Midbrain (tissue), 1 donor: ENCODE data around the gene AQP10.
"Not testable (repeated sequence)": the region's sequence is repeated elsewhere in the genome, so short reads cannot be mapped to it uniquely, and the experiment has no call there.

Experiments
- DNase-seq: peaks from one replicate; lab custom pipeline; 2025; lab: John Stamatoyannopoulos, UW

Gene AQP10

GRCh38 chr1:154320882-154321608, at the start of gene AQP10:
TSS of gene AQP10 (plus strand) at chr1:154321093. CDS start at chr1:154321156, 63 bp downstream.
- no peak for DNase-seq

DNA sequence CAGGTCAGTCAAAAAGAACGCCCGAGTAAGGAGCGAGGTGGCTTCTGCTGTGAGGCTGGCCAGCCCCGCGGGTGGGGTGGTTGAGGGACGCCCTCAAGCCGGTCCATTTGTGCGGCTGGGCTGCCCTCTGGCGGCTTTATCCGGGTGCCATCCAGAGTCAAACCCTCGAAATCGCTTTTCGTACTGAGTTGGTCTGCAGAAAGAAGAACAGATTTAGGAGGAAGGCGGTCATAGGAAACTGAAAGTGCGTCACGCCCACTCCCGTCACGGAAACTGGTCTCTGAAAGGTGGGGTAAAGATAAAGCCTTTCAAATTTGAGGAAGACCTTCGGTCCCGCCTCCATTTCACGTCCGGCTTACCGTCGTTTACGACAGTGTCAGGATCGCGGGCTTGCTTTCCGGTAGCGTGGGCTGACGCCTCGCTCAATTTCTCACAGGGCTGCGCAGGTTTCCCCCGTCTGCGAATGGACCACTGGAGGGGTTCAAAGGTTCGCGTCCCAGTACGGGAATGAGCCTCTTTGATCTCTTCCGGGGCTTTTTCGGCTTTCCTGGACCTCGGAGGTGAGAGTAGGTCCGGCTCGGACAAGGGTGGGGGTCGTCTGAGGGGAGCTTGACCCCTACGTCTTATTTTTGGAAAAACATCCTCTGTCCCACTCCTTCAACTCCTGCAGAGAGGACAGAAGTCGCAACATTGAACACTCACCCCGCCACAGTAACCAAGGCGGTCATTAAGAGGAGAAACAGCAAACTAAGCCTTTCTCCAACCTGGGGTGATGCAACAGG, 48.5 kb upstream of the AQP10 start, which contains the start of gene HAX1:
Gene HAX1, plus strand, starts transcription at position 413 of the 782 bp plus-strand sequence. Its CDS starts 95 bp downstream, at position 508.
- peak; percentile 92 for DNase-seq

GRCh38 chr1:154272999-154273563, 47.8 kb upstream of the AQP10 start:
- DNase-seq, result no peak

DNA sequence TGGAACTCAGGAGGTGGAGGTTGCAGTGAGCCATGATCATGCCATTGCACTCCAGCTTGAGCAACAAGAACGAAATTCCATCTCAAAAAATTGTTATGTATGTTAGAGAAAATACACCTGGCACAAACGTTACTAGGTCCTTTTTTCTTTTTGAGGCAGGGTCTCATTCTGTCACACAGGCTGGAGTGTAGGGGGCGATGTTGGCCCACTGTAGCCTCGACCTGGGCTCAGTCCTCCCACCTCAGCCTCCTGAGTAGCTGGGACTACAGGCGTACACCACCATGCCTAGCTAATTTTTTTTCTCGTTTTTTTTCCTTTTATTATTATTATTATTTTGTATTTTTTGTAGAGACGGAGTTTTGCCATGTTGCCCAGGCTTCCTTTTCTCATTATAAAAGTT, 44.1 kb upstream of the AQP10 start:
- no peak for DNase-seq

- DNase-seq, result not testable (repeated sequence)
Measured at GRCh38 chr1:154287591-154287990, 33.3 kb upstream of the AQP10 start.

DNA sequence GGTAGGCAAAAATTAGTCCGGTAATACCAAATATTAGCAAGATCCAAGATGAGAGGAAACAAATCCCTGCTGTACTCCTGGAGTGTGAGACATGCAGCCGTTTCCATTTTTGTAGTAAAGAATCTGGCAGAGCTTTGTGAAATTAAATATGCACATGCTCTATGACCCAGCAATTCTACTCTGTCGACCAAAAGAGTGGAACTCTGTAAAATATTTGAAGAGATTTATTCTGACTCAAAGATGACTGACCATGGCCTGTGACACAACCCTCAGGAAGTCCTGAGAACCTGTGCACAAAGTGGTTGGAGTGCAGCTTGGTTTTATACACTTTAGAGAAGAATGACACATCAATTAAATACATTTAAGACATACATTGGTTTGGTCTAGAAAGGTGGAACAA, 32.2 kb upstream of the AQP10 start:
- DNase-seq, result no peak

DNA sequence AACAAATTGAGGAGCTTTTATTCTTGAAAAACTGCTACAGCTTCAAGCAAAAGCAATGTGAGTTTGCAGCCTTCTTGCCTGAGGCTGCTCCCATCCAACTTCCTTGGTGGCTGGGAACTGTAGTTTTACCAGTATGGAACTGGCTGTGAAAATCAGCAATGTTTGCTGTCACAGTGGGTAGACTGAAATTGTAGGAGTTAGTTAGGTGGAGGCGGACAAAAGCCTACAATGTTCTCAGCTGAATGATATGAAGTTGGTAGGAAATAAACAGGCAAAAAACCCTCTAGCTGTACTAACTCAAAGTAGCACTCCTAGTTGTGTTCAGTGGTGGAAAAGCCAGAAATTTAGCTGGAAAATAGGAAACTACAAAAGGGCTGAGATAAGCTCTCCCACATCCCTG, 30.0 kb upstream of the AQP10 start:
- no peak for DNase-seq

GRCh38 chr1:154295408-154296235, 25.3 kb upstream of the AQP10 start:
- no peak for DNase-seq

GRCh38 chr1:154301582-154301981, 19.3 kb upstream of the AQP10 start:
- no peak for DNase-seq

DNA sequence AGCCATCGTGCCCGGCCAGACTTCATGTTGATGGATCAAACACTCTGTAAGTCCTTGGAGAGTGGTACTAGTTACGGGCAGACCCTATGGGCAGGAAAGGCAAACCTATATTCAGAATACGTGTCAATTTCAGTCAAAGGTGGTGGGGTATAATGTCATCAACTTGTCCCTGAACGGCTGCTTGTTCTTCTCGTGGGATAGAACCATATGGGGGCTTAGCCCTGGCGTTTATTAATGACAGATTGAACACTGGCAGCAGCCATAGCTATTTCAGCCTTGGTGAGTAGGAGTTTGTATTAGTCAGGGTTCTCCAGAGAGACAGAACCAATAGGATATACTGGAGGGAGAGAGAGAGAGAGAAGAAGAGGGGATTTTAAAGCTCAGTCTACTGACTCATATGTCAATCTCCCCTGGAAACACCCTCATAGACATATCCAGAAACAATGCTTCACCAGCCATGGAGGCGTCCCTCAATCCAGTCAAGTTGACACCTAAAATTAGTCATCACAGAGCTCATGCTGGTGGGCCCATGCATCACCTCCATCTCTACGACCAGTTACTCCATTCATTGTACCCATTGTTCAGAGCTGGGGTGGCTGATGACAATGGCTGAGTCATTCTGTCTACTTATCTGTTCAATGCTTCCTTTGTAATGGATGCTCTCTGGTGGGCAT, 16.1 kb upstream of the AQP10 start:
- no peak for DNase-seq

- no peak for DNase-seq
Measured at GRCh38 chr1:154306151-154306550, 14.7 kb upstream of the AQP10 start.

DNA sequence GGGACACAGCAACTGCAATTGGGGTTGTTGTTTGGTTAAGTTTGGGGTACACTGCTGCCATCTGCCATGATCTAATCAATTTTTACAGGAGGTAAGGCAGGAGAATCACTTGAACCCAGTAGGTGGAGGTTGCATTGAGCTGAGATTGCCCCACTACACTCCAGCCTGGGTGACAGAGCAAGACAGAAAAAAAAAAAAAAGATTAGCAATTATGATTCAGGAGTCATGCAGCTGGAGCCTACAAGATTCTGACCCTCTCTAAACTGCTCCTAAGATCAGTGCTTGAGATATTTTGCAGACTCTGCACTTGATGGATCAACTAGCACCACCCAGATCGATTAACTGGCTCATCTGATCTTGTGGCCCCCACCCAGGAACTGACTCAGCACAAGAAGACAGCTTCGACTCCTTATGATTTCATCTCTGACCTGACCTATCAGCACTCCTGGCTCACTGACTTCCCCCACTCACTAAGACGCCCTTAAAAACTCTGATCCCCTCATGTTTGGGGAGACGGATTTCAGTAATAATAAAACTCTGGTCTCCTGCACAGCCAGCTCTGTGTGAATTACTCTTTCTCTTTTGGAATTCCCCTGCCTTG, 13.1 kb upstream of the AQP10 start:
- not testable (repeated sequence) for DNase-seq

- DNase-seq, result not testable (repeated sequence)
Measured at GRCh38 chr1:154309136-154309535, 11.8 kb upstream of the AQP10 start.

DNA sequence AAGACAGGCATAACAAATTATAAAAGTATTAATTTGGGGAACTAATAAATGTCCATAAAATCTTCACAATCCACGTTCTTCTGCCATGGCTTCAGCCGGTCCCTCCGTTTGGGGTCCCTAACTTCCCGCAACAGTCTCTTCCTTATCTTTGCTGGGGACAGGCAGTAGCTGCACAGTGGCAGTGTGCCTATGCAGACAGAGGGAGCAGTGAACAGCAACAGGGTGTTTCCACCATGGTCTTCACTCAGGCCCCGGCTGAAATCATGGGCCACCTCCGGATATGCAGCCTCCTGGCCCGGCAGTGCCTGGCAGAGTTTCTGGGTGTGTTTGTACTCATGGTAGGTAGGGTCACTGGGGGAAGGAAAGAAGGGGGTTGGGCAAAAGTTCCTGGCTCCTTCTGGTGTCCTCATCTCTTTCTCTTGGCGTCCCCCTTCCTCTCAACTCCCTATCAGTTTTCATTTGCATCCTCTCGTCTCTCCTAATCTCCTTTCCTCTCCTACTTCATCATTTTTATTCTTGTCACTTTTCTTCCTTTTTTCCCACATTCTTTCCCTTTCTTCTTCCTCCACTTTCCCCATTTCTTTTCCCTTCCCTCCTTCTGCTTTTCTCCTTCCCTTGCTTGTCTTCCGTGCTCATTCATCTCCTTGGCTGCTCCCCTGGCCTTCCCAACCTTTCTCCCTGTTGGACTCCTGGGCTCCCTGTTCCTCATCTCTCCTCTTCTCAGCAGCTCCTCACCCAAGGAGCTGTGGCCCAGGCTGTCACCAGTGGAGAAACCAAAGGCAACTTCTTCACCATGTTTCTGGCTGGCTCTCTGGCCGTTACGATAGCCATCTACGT, 8.4 kb upstream of the AQP10 start:
- not testable (repeated sequence) for DNase-seq

GRCh38 chr1:154313066-154313356, 7.9 kb upstream of the AQP10 start:
- DNase-seq, result no peak

DNA sequence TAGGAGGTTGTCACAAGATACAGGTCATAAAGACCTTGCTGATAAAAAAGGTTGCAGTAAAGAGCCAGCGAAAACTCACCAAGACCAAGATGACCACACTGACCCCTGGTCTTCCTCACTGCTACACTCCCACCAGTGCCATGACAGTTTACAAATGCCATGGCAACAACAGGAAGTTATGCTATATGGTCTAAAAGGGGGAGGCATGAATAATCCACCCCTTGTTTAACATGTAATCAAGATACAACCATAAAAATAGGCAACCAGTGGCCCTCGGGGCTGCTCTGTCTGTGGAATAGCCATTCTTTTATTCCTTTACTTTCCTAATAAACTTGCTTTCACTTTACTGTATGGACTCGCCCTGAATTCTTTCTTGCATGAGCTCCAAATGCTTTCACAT, 6.7 kb upstream of the AQP10 start:
- not testable (repeated sequence) for DNase-seq

DNA sequence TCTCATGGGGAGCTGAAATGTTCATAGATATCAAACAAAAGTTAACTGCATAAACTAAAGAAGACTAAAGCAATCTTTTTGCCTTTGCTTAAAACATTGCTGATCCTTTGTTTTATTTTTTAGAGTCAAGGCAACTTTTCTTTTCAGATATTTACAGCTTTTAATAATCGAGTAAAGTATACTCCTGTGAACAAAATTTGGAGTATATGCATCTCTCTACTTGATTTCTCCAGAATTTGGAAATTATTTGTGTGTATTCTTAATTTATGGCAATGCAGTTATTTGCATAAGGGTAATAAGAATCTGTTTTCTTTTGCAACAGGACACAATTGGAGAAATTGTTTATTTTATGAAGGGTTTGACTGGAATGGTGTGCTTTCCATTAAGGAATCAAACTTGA, 4.2 kb upstream of the AQP10 start:
- no peak for DNase-seq

DNA sequence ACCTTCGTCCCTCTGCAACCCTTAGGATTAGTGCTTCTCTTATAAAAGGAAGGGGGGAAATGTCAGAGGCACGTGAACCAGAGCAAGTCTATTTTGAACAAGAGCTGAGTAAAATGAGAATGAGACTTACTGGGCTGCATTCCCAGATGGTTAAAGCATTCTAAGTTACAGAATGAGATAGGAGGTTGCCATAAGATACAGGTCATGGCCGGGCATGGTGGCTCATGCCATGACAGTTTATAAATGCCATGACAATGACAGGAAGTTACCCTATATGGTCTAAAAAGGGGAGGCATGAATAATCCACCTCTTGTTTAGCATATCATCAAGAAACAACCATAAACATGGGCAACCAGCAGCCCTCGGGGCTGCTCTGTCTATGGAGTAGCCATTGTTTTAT, 2.5 kb upstream of the AQP10 start:
- DNase-seq, result no peak

DNA sequence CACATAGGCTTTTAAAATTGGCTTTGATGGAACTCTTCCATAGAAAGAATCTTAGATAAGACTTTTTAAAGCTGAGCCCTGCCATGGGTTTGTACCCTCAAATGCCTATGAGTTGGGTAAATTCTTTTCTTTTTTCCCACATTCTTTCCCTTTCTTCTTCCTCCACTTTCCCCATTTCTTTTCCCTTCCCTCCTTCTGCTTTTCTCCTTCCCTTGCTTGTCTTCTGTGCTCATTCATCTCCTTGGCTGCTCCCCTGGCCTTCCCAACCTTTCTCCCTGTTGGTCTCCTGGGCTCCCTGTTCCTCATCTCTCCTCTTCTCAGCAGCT, 679 bp downstream of the AQP10 start:
- not testable (repeated sequence) for DNase-seq

DNA sequence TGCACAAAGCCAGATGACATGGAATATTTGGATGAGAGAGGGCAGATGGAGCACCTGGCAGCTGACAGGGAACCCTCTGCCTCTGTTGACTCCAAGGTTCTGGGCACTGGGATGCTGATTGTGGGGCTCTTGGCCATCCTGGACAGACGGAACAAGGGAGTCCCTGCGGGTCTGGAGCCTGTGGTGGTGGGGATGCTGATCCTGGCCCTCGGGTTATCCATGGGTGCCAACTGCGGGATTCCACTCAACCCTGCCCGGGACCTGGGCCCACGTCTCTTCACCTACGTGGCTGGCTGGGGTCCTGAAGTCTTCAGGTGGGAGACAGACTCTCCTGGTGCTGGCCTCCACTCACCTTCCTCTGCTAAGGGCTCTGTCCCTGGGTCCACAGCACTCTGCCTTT, 2.6 kb downstream of the AQP10 start:
- no peak for DNase-seq
